ENCODE results near the gene PF4V1. TPM values are rescaled to one million over a fixed set of nuclear protein-coding genes. Genes with fewer than 3 reads are reported as not detected.

PF4V1 gene
- total RNA-seq, 1 experiment from 2014 or later: not detected

- peaks cover 45% of the 10 kb centered on the region for H3K36me3 Mint-ChIP-seq (ENCODE audit: insufficient read depth, unreplicated experiment)
- peak overlapping the region; percentile 92 for H3K27ac Mint-ChIP-seq (ENCODE audit: low read depth, unreplicated experiment)
- intact Hi-C loops (cut with micrococcal nuclease): no loop called here
- CTCF ChIA-PET: interaction anchor here (0.9 to 3.1 kb wide), 3 partner anchors 45 to 228 kb away, joined by 3 to 23 read pairs (median 4); partner anchors contain the start of gene CXCL2
- BruUV-seq (replicated peaks): no TSS peak
- POLR2A ChIA-PET: interaction anchor here (0.7 to 1.4 kb wide), 5 partner anchors 15 to 263 kb away, joined by 3 to 7 read pairs (median 4); partner anchors contain the start of gene CXCL2
- peaks cover 29% of the 10 kb centered on the region for H3K4me1 Mint-ChIP-seq (ENCODE audit: insufficient read depth, unreplicated experiment)
- TF ChIP-seq CTCF (IDR thresholded peaks at IDR 0.05; ENCODE audit: unreplicated experiment): no peak
- no peak for DNase-seq (ENCODE audit: unreplicated experiment)
- H3K27me3 Mint-ChIP-seq (ENCODE audit: insufficient read depth, unreplicated experiment): no peaks in the 10 kb centered on the region
- peak overlapping the region; percentile 95 for H3K4me3 Mint-ChIP-seq (ENCODE audit: unreplicated experiment)
- no peaks in the 10 kb centered on the region for H3K9me3 Mint-ChIP-seq (ENCODE audit: unreplicated experiment)
Measured at GRCh38 chr4:73870768-73871167, 17.7 kb downstream of the PF4V1 start.

- H3K27ac Mint-ChIP-seq (ENCODE audit: low read depth, unreplicated experiment): peak overlapping the region; percentile 92
- ChIA-PET CTCF (interaction anchor here (0.6 to 1.0 kb wide), 2 partner anchors 209 to 223 kb away, joined by 4 to 5 read pairs; no protein-coding TSS in a partner anchor), POLR2A (interaction anchor here (0.6 to 1.1 kb wide), 6 partner anchors 20 to 561 kb away, joined by 3 to 4 read pairs (median 3); no protein-coding TSS in a partner anchor)
- H3K36me3 Mint-ChIP-seq (ENCODE audit: insufficient read depth, unreplicated experiment): peaks cover 45% of the 10 kb centered on the region
- no peaks in the 10 kb centered on the region for H3K9me3 Mint-ChIP-seq (ENCODE audit: unreplicated experiment)
- peak overlapping the region; percentile 95 for H3K4me3 Mint-ChIP-seq (ENCODE audit: unreplicated experiment)
- BruUV-seq (replicated peaks): no TSS peak
- intact Hi-C loops (cut with micrococcal nuclease): no loop called here
- no peaks in the 10 kb centered on the region for H3K27me3 Mint-ChIP-seq (ENCODE audit: insufficient read depth, unreplicated experiment)
- peak; percentile 48 for DNase-seq (ENCODE audit: unreplicated experiment)
- peaks cover 25% of the 10 kb centered on the region for H3K4me1 Mint-ChIP-seq (ENCODE audit: insufficient read depth, unreplicated experiment)
- no peak for TF ChIP-seq CTCF (IDR thresholded peaks at IDR 0.05; ENCODE audit: unreplicated experiment)
Measured at GRCh38 chr4:73871511-73872310, 18.6 kb downstream of the PF4V1 start.

- peak overlapping the region; percentile 95 for H3K4me3 Mint-ChIP-seq (ENCODE audit: unreplicated experiment)
- intact Hi-C loops (cut with micrococcal nuclease): no loop called here
- no peak for TF ChIP-seq CTCF (IDR thresholded peaks at IDR 0.05; ENCODE audit: unreplicated experiment)
- ChIA-PET CTCF (interaction anchor here (0.6 to 1.0 kb wide), 3 partner anchors 210 to 404 kb away, joined by 3 to 5 read pairs (median 4); no protein-coding TSS in a partner anchor), POLR2A (interaction anchor here (0.6 to 1.1 kb wide), 3 partner anchors 19 to 184 kb away, joined by 3 read pairs; no protein-coding TSS in a partner anchor)
- H3K9me3 Mint-ChIP-seq (ENCODE audit: unreplicated experiment): no peaks in the 10 kb centered on the region
- no TSS peak for BruUV-seq (replicated peaks)
- no peaks in the 10 kb centered on the region for H3K27me3 Mint-ChIP-seq (ENCODE audit: insufficient read depth, unreplicated experiment)
- peaks cover 25% of the 10 kb centered on the region for H3K4me1 Mint-ChIP-seq (ENCODE audit: insufficient read depth, unreplicated experiment)
- H3K27ac Mint-ChIP-seq (ENCODE audit: low read depth, unreplicated experiment): peak overlapping the region; percentile 92
- DNase-seq (ENCODE audit: unreplicated experiment): peak; percentile 61
- peaks cover 45% of the 10 kb centered on the region for H3K36me3 Mint-ChIP-seq (ENCODE audit: insufficient read depth, unreplicated experiment)
Measured at GRCh38 chr4:73872316-73873108, 19.4 kb downstream of the PF4V1 start.

Measured in MCF 10A (cell line).